B cell (primary cell): Measurements from ENCODE around the gene CYTL1. TPM values are rescaled to one million over a fixed set of nuclear protein-coding genes. Genes with fewer than 3 reads are reported as not detected.

Experiments
- ATAC-seq: fragments of 200-7000 bp; cut with Tn5 transposase; one replicate; pipeline ENCODE4 v1.10.0; 2021; ENCODE audit warnings: low read depth, mild to moderate bottlenecking, moderate number of reproducible peaks, moderate library complexity
- CTCF ChIA-PET: fragments of 350-600 bp; sonication (Branson Sonifier 250); formaldehyde crosslinking; loops from one replicate; lab custom pipeline; 2021; ENCODE audit warnings: antibody characterized with exemption, inconsistent platforms; lab: Charles Lee
- POLR2A ChIA-PET: fragments of 350-600 bp; sonication (Branson Sonifier 250); formaldehyde crosslinking; loops from one replicate; lab custom pipeline; 2021; ENCODE audit warnings: antibody characterized with exemption; lab: Charles Lee
- DNase-seq: peaks from one replicate; pipeline ENCODE4 v3.0.0; 2013
- H2AFZ ChIP-seq: 2 replicates; pipeline ENCODE4 v1.6.1; 2012; ENCODE audit warnings: mild to moderate bottlenecking, low read depth, low read length; ENCODE audit not compliant: insufficient read depth, poor library complexity, severe bottlenecking
- H3K27ac ChIP-seq, 2 donors: 1 replicate in 1 of 2; 2 replicates in 1 of 2; pipeline ENCODE4 v1.5.1; 2012 to 2013; ENCODE audit warnings: low read length in 2 of 2, mild to moderate bottlenecking in 2 of 2, moderate library complexity in 1 of 2
- H3K27me3 ChIP-seq, 4 experiments: fragments of 200-600 bp in 1 of 4; sonication (generic) in 1 of 4; replicated peaks in 1 of 4; 1 replicate in 2 of 4; 2 replicates in 2 of 4; pipeline versions ENCODE4 v1.6.1 to v1.7.0; 2013 to 2016; ENCODE audit warnings: low read length in 3 of 4, mild to moderate bottlenecking in 2 of 4, mixed read lengths in 1 of 4, moderate library complexity in 1 of 4; ENCODE audit not compliant: insufficient read depth in 4 of 4, control insufficient read depth in 3 of 4; ENCODE audit errors: control extremely low read depth in 1 of 4
- H3K36me3 ChIP-seq, 2 experiments: replicated peaks in 1 of 2; 1 replicate in 1 of 2; 2 replicates in 1 of 2; pipeline versions ENCODE4 v1.6.1 to v1.7.1; 2013; ENCODE audit warnings: low read length in 1 of 2; ENCODE audit not compliant: insufficient read depth in 2 of 2, control insufficient read depth in 1 of 2; ENCODE audit errors: control extremely low read depth in 1 of 2, extremely low read depth in 1 of 2
- H3K4me1 ChIP-seq, 2 donors: fragments of 200-600 bp in 1 of 2; sonication (generic) in 1 of 2; 1 replicate in 1 of 2; 2 replicates in 1 of 2; pipeline versions ENCODE4 v1.5.1 to v1.6.1; 2013 to 2017; ENCODE audit warnings: low read length in 2 of 2; ENCODE audit not compliant: control insufficient read depth in 2 of 2, insufficient read depth in 2 of 2
- H3K4me2 ChIP-seq: replicated peaks from 2 replicates; pipeline ENCODE3; 2012; ENCODE audit warnings: mild to moderate bottlenecking, low read depth, low read length; ENCODE audit not compliant: poor library complexity, severe bottlenecking
- H3K4me3 ChIP-seq, 5 experiments: fragments of 200-600 bp in 1 of 5; sonication (generic) in 1 of 5; 1 replicate in 3 of 5; 2 replicates in 2 of 5; pipeline versions ENCODE4 v1.5.1 to v1.7.0; 2011 to 2016; ENCODE audit warnings: low read length in 4 of 5, mild to moderate bottlenecking in 4 of 5, low read depth in 2 of 5, control low read depth in 1 of 5, moderate library complexity in 1 of 5; ENCODE audit not compliant: insufficient read depth in 1 of 5; ENCODE audit errors: control extremely low read depth in 1 of 5, extremely low read depth in 1 of 5
- H3K79me2 ChIP-seq: fragments of 200-600 bp; sonication (generic); one replicate; pipeline ENCODE4 v1.6.0; 2016; ENCODE audit warnings: low read length; ENCODE audit not compliant: control insufficient read depth, insufficient read depth
- H3K9ac ChIP-seq: fragments of 200-600 bp; sonication (generic); 2 replicates; pipeline ENCODE4 v1.6.1; 2017; ENCODE audit warnings: mild to moderate bottlenecking, low read length, moderate library complexity
- H3K9me3 ChIP-seq, 3 donors: one replicate each; pipeline versions ENCODE4 v1.6.1 to v1.7.1; 2013; ENCODE audit warnings: low read length in 2 of 3; ENCODE audit not compliant: control insufficient read depth in 2 of 3, insufficient read depth in 1 of 3; ENCODE audit errors: control extremely low read depth in 1 of 3
- H4K20me1 ChIP-seq: 2 replicates; pipeline ENCODE4 v1.6.0; 2012; ENCODE audit warnings: mild to moderate bottlenecking, low read length; ENCODE audit not compliant: insufficient read depth, control insufficient read depth, poor library complexity, severe bottlenecking
- H3K27ac Mint-ChIP-seq: one replicate; pipeline ENCODE4 v1.8.0; 2021; ENCODE audit warnings: mixed read lengths
- H3K27me3 Mint-ChIP-seq: one replicate; pipeline ENCODE4 v1.8.0; 2021; ENCODE audit warnings: mixed read lengths
- H3K4me1 Mint-ChIP-seq: one replicate; pipeline ENCODE4 v1.8.0; 2021; ENCODE audit warnings: mixed read lengths
- H3K4me3 Mint-ChIP-seq: one replicate; pipeline ENCODE4 v1.8.0; 2021; ENCODE audit warnings: mixed read lengths
- H3K9me3 Mint-ChIP-seq: one replicate; pipeline ENCODE4 v1.8.0; 2022; ENCODE audit warnings: mixed read lengths; ENCODE audit not compliant: insufficient read depth
- CTCF ChIP-seq: fragments of 200-600 bp; IDR thresholded peaks from one replicate; pipeline ENCODE4 v1.8.0; 2022; ENCODE audit warnings: antibody characterized with exemption, mild to moderate bottlenecking
- EZH2 ChIP-seq: IDR thresholded peaks from 2 replicates; pipeline ENCODE4 v1.6.1; 2012; ENCODE audit warnings: borderline replicate concordance, low read depth, mild to moderate bottlenecking, moderate library complexity, low read length; ENCODE audit not compliant: insufficient read depth, poor library complexity, severe bottlenecking
- WGBS: methylation state at CpG from one replicate; pipeline ENCODE4 v1.1.5; 2013; ENCODE audit warnings: missing lambda C conversion rate; ENCODE audit not compliant: insufficient coverage; 5-methylcytosine and 5-hydroxymethylcytosine counted together
- intact Hi-C: fragments of 100-400 bp; cut with micrococcal nuclease; formaldehyde crosslinking; loops from one replicate; pipeline ENCODE4 v1.10.0; 2022
- polyA plus RNA-seq: library from polyadenylated mRNA; depleted of rRNA; stranded (reverse); fragments of >200 nt; gene quantifications from 2 replicates; pipeline ENCODE4 v1.2.3, GENCODE V29; 2012
- total RNA-seq, 2 donors: library from RNA; stranded (reverse); fragments of 120-200 nt in 1 of 2; gene quantifications; 1 replicate in 1 of 2; 2 replicates in 1 of 2; pipeline versions ENCODE4 v1.2.3 to v1.2.4, GENCODE V29; 2013 to 2022

CYTL1 gene
- total and polyA plus RNA-seq, 2 donors (not counting 1 experiment from before 2014, with no cell fraction given): not detected

DNA sequence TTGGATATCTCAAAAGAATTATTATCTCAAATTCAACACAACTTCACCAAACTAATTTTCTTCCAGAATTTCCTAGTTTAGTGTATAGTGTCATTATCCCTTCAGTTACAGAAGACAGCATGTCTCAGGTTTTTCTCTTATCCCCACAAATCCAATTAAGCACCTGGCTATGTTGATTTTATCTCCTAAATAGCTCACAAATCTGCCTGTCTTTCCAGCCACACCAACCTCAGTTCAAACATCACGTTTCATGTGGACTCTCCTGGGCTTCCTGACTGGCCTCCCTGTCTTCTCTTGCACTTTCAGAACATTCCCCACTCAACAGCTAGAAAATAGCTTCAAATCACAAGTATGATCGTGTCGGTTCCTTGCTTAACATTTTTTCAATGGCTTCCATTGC, 46.8 kb upstream of the CYTL1 start:
- Histone ChIP-seq H3K36me3 (no peaks in the 10 kb centered on the region), H3K27me3 (no peaks in the 10 kb centered on the region), H3K4me1 (no peaks in the 10 kb centered on the region), H2AFZ (no peak overlapping the region), H3K9ac (no peak overlapping the region), H3K4me3 (no peak overlapping the region), H3K4me2 (no peak overlapping the region), H3K27ac (no peak overlapping the region), H3K9me3 (peaks cover 0 to 4% (median 0%) of the 10 kb centered on the region in 3 donors), H3K79me2 (no peaks in the 10 kb centered on the region), H4K20me1 (no peaks in the 10 kb centered on the region)
- Mint-ChIP-seq H3K27me3 (peaks cover 7% of the 10 kb centered on the region), H3K9me3 (no peaks in the 10 kb centered on the region), H3K4me3 (no peak overlapping the region), H3K4me1 (no peaks in the 10 kb centered on the region), H3K27ac (no peak overlapping the region)
- intact Hi-C loops: no loop called here
- 91% methylated on average over 3 of the region's 3 CpGs for WGBS
- ChIA-PET POLR2A (no interaction called here), CTCF (no interaction called here)
- DNase-seq (no peak), ATAC-seq (no peak)
- TF ChIP-seq CTCF (no peak), EZH2 (no peak)

DNA sequence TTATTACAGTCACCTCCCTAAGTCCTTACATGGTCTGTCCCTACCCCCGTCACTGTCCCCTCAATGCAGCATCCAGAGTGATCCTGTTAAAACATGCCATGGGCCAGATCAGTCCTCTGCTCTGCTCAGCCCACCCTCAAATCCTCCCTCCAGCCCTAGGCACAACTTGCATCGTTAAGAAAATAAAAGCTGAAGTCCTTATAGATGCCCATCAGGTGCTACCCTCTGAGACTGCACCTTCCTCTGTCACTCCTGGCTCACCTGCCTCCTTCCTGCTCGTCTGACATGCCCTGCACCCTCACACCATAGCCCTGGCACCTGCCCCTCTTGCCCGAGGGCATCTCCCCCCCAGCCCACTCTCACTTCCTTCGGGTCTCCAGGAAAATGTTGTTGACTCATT, 36.2 kb upstream of the CYTL1 start:
- ChIA-PET CTCF (interaction anchor here (0.7 kb wide), 1 partner anchor 678 kb away, joined by 3 read pairs; no protein-coding TSS in a partner anchor), POLR2A (no interaction called here)
- H3K4me1 Mint-ChIP-seq: peaks cover 13% of the 10 kb centered on the region
- no peak overlapping the region for H3K4me2 ChIP-seq
- TF ChIP-seq CTCF (no peak), EZH2 (no peak)
- H3K27ac ChIP-seq: no peak overlapping the region
- peaks cover 0 to 25% (median 12%) of the 10 kb centered on the region in 4 experiments for H3K27me3 ChIP-seq
- intact Hi-C loops: no loop called here
- WGBS: 58% methylated on average over 4 of the region's 5 CpGs
- H3K36me3 ChIP-seq: no peaks in the 10 kb centered on the region
- H3K9me3 Mint-ChIP-seq: peaks cover 2% of the 10 kb centered on the region
- no peaks in the 10 kb centered on the region for H4K20me1 ChIP-seq
- no peak overlapping the region for H3K4me3 ChIP-seq
- DNase-seq (no peak), ATAC-seq (no peak)
- no peak overlapping the region for H3K4me3 Mint-ChIP-seq
- H3K27ac Mint-ChIP-seq: no peak overlapping the region
- no peak overlapping the region for H2AFZ ChIP-seq
- peaks cover 10 to 16% of the 10 kb centered on the region in 2 donors for H3K4me1 ChIP-seq
- H3K79me2 ChIP-seq: no peaks in the 10 kb centered on the region
- no peak overlapping the region for H3K9ac ChIP-seq
- H3K9me3 ChIP-seq: peaks cover 0 to 12% (median 2%) of the 10 kb centered on the region in 3 donors
- H3K27me3 Mint-ChIP-seq: peaks cover 30% of the 10 kb centered on the region
